Activated CD8-positive, alpha-beta T cell treated with anti-CD3 and anti-CD28 coated beads for 36 hours (primary cell): Measurements from ENCODE around the gene UIMC1. TPM values are rescaled to one million over a fixed set of nuclear protein-coding genes. Genes with fewer than 3 reads are reported as not detected.
"Not testable (repeated sequence)": the region's sequence is repeated elsewhere in the genome, so short reads cannot be mapped to it uniquely, and the experiment has no call there.

Experiments
- ATAC-seq: fragments of 200-7000 bp; cut with Tn5 transposase; one replicate; pipeline ENCODE4 v1.10.0; 2021; ENCODE audit warnings: mild to moderate bottlenecking, moderate library complexity
- CTCF ChIA-PET: fragments of 350-600 bp; sonication (Branson Sonifier 250); formaldehyde crosslinking; loops from one replicate; lab custom pipeline; 2021; ENCODE audit warnings: antibody characterized with exemption; lab: Charles Lee
- POLR2A ChIA-PET: fragments of 350-600 bp; sonication (Branson Sonifier 250); formaldehyde crosslinking; loops from one replicate; lab custom pipeline; 2021; ENCODE audit warnings: antibody characterized with exemption; lab: Charles Lee
- DNase-seq: peaks from one replicate; pipeline ENCODE4 v3.0.0-alpha.2; 2020
- H3K27ac Mint-ChIP-seq: one replicate; pipeline ENCODE4 v1.8.0; 2021; ENCODE audit warnings: mild to moderate bottlenecking, mixed read lengths
- H3K27me3 Mint-ChIP-seq: one replicate; pipeline ENCODE4 v1.8.0; 2021; ENCODE audit warnings: mixed read lengths
- H3K36me3 Mint-ChIP-seq: one replicate; pipeline ENCODE4 v1.8.0; 2021; ENCODE audit warnings: low read depth, mixed read lengths
- H3K4me1 Mint-ChIP-seq: one replicate; pipeline ENCODE4 v1.8.0; 2021; ENCODE audit warnings: low read depth, mixed read lengths
- H3K4me3 Mint-ChIP-seq: one replicate; pipeline ENCODE4 v1.8.0; 2021; ENCODE audit warnings: mild to moderate bottlenecking, moderate library complexity, mixed read lengths
- H3K9me3 Mint-ChIP-seq: one replicate; pipeline ENCODE4 v1.8.0; 2021; ENCODE audit warnings: mixed read lengths
- CTCF ChIP-seq: fragments of 200-600 bp; IDR thresholded peaks from one replicate; pipeline ENCODE4 v1.8.0; 2022; ENCODE audit warnings: antibody characterized with exemption, mild to moderate bottlenecking
- intact Hi-C: fragments of 100-400 bp; cut with micrococcal nuclease; formaldehyde crosslinking; loops from one replicate; pipeline ENCODE4 v1.10.0; 2022
- total RNA-seq, 2 experiments: library from RNA; stranded (reverse); gene quantifications; one replicate each; pipeline ENCODE4 v1.2.3, GENCODE V29; 2021

The UIMC1 gene
- total RNA-seq, 2 experiments from 2014 or later, result 54.1 to 57.0 TPM

- H3K27me3 Mint-ChIP-seq, result no peaks in the 10 kb centered on the region
- TF ChIP-seq CTCF, result no peak
- H3K4me3 Mint-ChIP-seq, result no peak overlapping the region
- peaks cover 36% of the 10 kb centered on the region for H3K4me1 Mint-ChIP-seq
- intact Hi-C loops, result no loop called here
- ATAC-seq, result peak; percentile 24
- no peak for DNase-seq
- H3K36me3 Mint-ChIP-seq, result peaks cover 29% of the 10 kb centered on the region
- POLR2A ChIA-PET, result interaction anchor here (0.8 to 2.0 kb wide), 2 partner anchors 10 to 26 kb away, joined by 3 to 11 read pairs; partner anchors contain the start of genes UIMC1 and ZNF346
- peaks cover 8% of the 10 kb centered on the region for H3K9me3 Mint-ChIP-seq
- CTCF ChIA-PET, result interaction anchor here (0.9 to 1.1 kb wide), 2 partner anchors 10 to 335 kb away, joined by 3 to 4 read pairs; no protein-coding TSS in a partner anchor
- H3K27ac Mint-ChIP-seq, result peak overlapping the region; percentile 69
These were observed 10.4 kb downstream of the UIMC1 start for GRCh38 chr5:176995896-176996767.

GRCh38 chr5:176995122-176995490 lies 11.5 kb downstream of the UIMC1 start:
- Mint-ChIP-seq H3K4me3 (no peak overlapping the region), H3K27me3 (no peaks in the 10 kb centered on the region), H3K4me1 (peaks cover 34% of the 10 kb centered on the region), H3K36me3 (peaks cover 25% of the 10 kb centered on the region), H3K27ac (no peak overlapping the region), H3K9me3 (peaks cover 8% of the 10 kb centered on the region)
- no peak for TF ChIP-seq CTCF
- intact Hi-C loops, result no loop called here
- CTCF ChIA-PET, result no interaction called here
- POLR2A ChIA-PET, result interaction anchor here (1.0 kb wide), 1 partner anchor 10 kb away, joined by 3 read pairs; no protein-coding TSS in a partner anchor
- no peak for DNase-seq
- no peak for ATAC-seq

DNA sequence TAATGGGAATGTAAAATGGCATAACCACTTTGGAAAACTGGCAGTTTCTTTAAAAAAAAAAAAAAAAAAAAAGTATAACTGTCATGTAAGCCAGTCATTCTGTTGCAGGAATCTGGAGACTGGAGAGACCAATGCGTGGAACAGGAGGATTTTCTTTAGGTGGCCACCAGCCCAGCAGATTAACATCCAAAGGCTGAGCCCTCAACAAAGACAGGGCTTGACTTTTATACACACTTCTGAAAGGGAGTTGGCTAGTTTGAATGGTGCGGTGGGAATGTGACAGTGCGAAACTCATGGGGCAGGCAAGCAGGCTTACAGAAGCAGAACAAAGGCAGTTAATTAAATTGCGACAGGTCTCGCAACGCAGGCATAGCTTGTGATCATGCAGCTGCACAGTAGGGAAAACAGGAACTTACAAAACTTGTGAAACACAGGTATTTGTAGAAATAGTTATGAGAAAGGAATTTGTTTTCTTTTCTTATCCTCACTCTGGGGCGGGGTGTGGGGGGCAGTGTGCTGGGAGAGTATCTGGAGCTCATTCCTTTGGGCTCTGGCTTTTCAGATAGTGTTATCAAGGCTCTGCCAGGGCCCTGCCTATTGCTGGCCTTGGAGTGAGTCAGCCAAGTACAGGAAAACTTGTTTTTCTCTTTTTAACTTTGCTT lies 12.0 kb downstream of the UIMC1 start:
- Mint-ChIP-seq H3K4me3 (no peak overlapping the region), H3K27me3 (no peaks in the 10 kb centered on the region), H3K36me3 (peaks cover 25% of the 10 kb centered on the region), H3K9me3 (peaks cover 8% of the 10 kb centered on the region), H3K27ac (no peak overlapping the region), H3K4me1 (peaks cover 32% of the 10 kb centered on the region)
- no peak for TF ChIP-seq CTCF
- CTCF ChIA-PET, result no interaction called here
- POLR2A ChIA-PET, result interaction anchor here (1.0 kb wide), 1 partner anchor 11 kb away, joined by 3 read pairs; no protein-coding TSS in a partner anchor
- ATAC-seq (no peak), DNase-seq (no peak)
- intact Hi-C loops, result no loop called here

GRCh38 chr5:176993081-176993480 lies 13.5 kb downstream of the UIMC1 start:
- POLR2A ChIA-PET, result interaction anchor here (0.6 kb wide), 1 partner anchor 310 kb away, joined by 3 read pairs; no protein-coding TSS in a partner anchor
- not testable (repeated sequence) for ATAC-seq
- CTCF ChIA-PET, result interaction anchor here (1.1 kb wide), 1 partner anchor 12 kb away, joined by 4 read pairs; no protein-coding TSS in a partner anchor

GRCh38 chr5:176987583-176987982 lies 19.0 kb downstream of the UIMC1 start:
- Mint-ChIP-seq H3K9me3 (no peaks in the 10 kb centered on the region), H3K27me3 (no peaks in the 10 kb centered on the region)
- POLR2A ChIA-PET, result interaction anchor here (0.5 to 0.6 kb wide), 2 partner anchors 19 to 182 kb away, joined by 3 to 4 read pairs; partner anchors contain the start of gene UIMC1

More at GRCh38 chr5:176993081-176993480, 13.5 kb downstream of the UIMC1 start:
- H3K9me3 Mint-ChIP-seq, H3K4me3 Mint-ChIP-seq, intact Hi-C loops, DNase-seq, H3K27me3 Mint-ChIP-seq, H3K27ac Mint-ChIP-seq: not testable (repeated sequence)
- peaks cover 35% of the 10 kb centered on the region for H3K4me1 Mint-ChIP-seq
- peaks cover 26% of the 10 kb centered on the region for H3K36me3 Mint-ChIP-seq

More at GRCh38 chr5:176987583-176987982, 19.0 kb downstream of the UIMC1 start:
- Mint-ChIP-seq H3K4me1 (peaks cover 21% of the 10 kb centered on the region), H3K36me3 (peaks cover 14% of the 10 kb centered on the region), H3K4me3 (no peak overlapping the region), H3K27ac (no peak overlapping the region)
- TF ChIP-seq CTCF, result no peak
- intact Hi-C loops, result no loop called here
- DNase-seq (no peak), ATAC-seq (no peak)
- CTCF ChIA-PET, result no interaction called here
